Subcutaneous abdominal adipose tissue (tissue), 5 donors: Measurements from ENCODE around the gene TPD52L2.
"Not testable (repeated sequence)": the region's sequence is repeated elsewhere in the genome, so short reads cannot be mapped to it uniquely, and the experiment has no call there.

Experiments used
- H3K27ac ChIP-seq: one replicate; pipeline ENCODE4 v1.7.0; 2013; ENCODE audit warnings: low read depth, mild to moderate bottlenecking, inconsistent platforms, low read length, moderate library complexity
- H3K27me3 ChIP-seq, 5 donors: one replicate each; pipeline ENCODE4 v1.7.0; 2013; ENCODE audit warnings: low read length in 5 of 5, inconsistent platforms in 1 of 5; ENCODE audit not compliant: control insufficient read depth in 5 of 5, insufficient read depth in 4 of 5
- H3K36me3 ChIP-seq, 5 donors: one replicate each; pipeline ENCODE4 v1.7.0; 2013; ENCODE audit warnings: low read length in 5 of 5; ENCODE audit not compliant: control insufficient read depth in 5 of 5, insufficient read depth in 5 of 5
- H3K4me1 ChIP-seq, 5 donors: one replicate each; pipeline ENCODE4 v1.7.0; 2013; ENCODE audit warnings: low read length in 5 of 5, mild to moderate bottlenecking in 3 of 5, moderate library complexity in 1 of 5; ENCODE audit not compliant: control insufficient read depth in 5 of 5, insufficient read depth in 5 of 5
- H3K4me3 ChIP-seq, 5 donors: one replicate each; pipeline ENCODE4 v1.7.0; 2013; ENCODE audit warnings: low read length in 5 of 5, low read depth in 1 of 5
- H3K9ac ChIP-seq, 5 donors: one replicate each; pipeline ENCODE4 v1.7.0; 2013; ENCODE audit warnings: low read length in 5 of 5, mild to moderate bottlenecking in 4 of 5, moderate library complexity in 3 of 5
- H3K9me3 ChIP-seq, 5 donors: one replicate each; pipeline ENCODE4 v1.7.0; 2013; ENCODE audit warnings: low read length in 5 of 5; ENCODE audit not compliant: control insufficient read depth in 5 of 5
- donor health status: healthy.
- donor health status: healthy.
- donor health status: healthy.
- donor health status: healthy.
- donor health status: healthy.

Gene TPD52L2

DNA sequence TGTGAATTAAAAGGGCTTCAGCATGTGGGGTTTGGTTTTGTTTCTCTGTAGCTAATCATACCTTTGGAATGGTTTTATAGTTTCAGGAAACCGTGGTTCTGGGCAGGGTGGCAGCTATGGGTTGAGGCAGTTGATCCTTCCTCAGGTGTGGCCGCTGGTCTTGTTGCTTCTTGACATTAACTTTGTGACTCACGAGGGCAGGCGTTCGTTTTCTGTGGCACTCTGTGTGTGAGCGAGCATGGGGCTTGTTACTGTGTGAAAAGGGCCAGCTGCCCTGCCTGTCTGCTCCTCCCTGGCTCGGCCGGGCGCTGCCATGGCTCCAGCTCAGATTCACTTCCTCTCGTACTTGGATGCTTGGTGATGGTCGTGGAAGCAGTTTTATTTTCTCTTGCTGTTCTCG is 46.1 kb downstream of the TPD52L2 start:
- Histone ChIP-seq H3K9ac (no peak overlapping the region), H3K9me3 (no peaks in the 10 kb centered on the region), H3K27me3 (no peaks in the 10 kb centered on the region), H3K4me3 (no peak overlapping the region), H3K4me1 (peaks cover 0 to 20% (median 10%) of the 10 kb centered on the region in 5 donors), H3K27ac (no peak overlapping the region), H3K36me3 (peaks cover 0 to 4% (median 2%) of the 10 kb centered on the region in 5 donors)

DNA sequence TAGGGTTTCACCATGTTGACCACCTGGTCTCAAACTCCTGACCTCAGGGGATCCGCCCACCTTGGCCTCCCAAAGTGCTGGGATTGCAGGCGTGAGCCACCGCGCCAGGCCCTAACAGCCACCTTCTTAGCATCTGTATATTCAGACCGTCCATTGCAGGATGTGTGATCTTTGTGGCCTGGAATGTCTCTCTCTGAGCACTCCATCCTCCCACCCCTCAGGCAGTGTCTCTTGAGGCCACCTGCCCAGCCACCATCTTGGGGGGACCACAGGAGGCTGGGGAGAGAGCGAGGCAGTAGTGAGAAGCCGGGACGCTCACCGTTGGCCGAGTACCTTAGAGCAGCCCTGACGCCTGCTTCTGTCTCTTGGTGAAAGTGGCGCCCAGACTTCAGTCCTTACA is 48.7 kb downstream of the TPD52L2 start:
- H3K9me3 ChIP-seq, result peaks cover 0 to 4% (median 0%) of the 10 kb centered on the region in 5 donors
- H3K36me3 ChIP-seq, result peaks cover 0 to 9% (median 6%) of the 10 kb centered on the region in 5 donors
- no peak overlapping the region for H3K4me3 ChIP-seq
- no peak overlapping the region for H3K9ac ChIP-seq
- no peak overlapping the region for H3K27ac ChIP-seq
- peaks cover 0 to 15% (median 5%) of the 10 kb centered on the region in 5 donors for H3K4me1 ChIP-seq
- H3K27me3 ChIP-seq, result no peaks in the 10 kb centered on the region

DNA sequence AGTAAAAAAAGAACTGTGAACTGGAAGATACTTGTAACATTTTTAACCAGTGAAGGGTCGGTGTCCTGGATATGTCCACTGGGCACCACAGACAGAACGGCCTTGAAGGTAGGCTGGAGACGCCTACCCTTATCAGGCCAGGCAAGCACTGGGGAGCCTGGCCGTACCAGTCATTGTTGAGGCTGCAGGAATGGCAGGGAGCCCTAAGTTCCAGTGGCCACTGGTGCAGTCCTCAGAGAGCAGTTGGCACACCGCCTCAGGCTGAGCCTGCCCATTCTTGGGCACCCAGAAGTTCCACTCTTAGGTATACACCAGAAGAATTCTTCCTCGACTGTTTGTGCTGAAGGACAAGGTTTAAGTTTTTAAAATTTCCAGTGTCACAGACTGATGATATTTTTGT is 50.4 kb downstream of the TPD52L2 start:
- Histone ChIP-seq H3K27me3 (no peaks in the 10 kb centered on the region), H3K36me3 (peaks cover 0 to 17% (median 9%) of the 10 kb centered on the region in 5 donors), H3K4me1 (peaks cover 0 to 15% (median 2%) of the 10 kb centered on the region in 5 donors), H3K4me3 (no peak overlapping the region), H3K9me3 (peaks cover 0 to 4% (median 0%) of the 10 kb centered on the region in 5 donors), H3K27ac (no peak overlapping the region), H3K9ac (no peak overlapping the region)

DNA sequence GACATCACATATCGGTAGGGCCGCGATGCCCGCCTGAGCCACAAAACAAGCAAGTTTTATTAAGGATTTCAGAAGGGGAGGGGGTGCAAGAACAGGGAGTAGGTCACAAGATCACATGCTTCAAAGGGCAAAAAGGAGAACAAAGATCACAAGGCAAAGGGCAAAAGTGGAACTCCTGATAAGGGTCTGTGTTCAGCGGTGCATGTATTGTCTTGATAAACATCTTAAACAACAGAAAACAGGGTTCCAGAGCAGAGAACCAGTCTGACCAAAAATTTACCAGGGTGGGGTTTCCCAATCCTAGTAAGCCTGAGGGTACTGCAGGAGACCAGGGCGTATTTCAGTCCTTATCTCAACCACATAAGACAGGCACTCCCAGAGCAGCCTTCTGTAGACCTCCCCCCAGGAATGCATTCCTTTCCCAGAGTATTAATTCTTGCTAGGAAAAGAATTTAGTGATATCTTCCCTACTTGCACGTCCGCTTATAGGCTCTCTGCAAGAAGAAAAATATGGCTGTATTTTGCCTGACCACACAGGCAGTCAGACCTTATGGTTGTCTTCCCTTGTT is 51.4 kb downstream of the TPD52L2 start:
- H3K4me1 ChIP-seq, result not testable (repeated sequence)

DNA sequence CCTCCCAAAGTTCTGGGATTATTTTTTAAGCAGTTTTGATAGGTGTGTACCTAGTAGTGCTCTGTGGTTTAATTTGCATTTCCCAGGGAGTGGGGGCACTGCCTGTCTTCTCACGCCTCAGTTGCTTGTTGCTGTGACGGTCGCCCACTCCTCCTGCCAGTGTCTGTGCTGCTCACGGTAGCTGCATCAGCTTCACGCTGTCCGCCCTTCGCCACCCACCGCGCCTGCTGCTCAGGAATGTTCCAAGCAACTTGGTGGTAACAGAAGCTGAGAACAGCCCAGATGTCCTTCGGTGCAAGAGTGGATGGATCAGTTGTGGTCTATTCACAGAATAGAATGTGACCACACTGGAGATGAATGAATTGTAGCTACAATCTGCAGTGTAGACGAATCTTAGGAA is 52.7 kb downstream of the TPD52L2 start:
- H3K36me3 ChIP-seq, result peaks cover 0 to 17% (median 9%) of the 10 kb centered on the region in 5 donors
- H3K4me3 ChIP-seq, result no peak overlapping the region
- peaks cover 0 to 4% (median 0%) of the 10 kb centered on the region in 5 donors for H3K9me3 ChIP-seq
- H3K27me3 ChIP-seq, result no peaks in the 10 kb centered on the region
- H3K9ac ChIP-seq, result no peak overlapping the region
- no peak overlapping the region for H3K27ac ChIP-seq
- H3K4me1 ChIP-seq, result peaks cover 0 to 7% (median 0%) of the 10 kb centered on the region in 5 donors

More for the DNA sequence above, 51.4 kb downstream of the TPD52L2 start:
- H3K4me3 ChIP-seq, H3K9me3 ChIP-seq, H3K27ac ChIP-seq, H3K9ac ChIP-seq, H3K27me3 ChIP-seq: not testable (repeated sequence)
- peaks cover 0 to 17% (median 9%) of the 10 kb centered on the region in 5 donors for H3K36me3 ChIP-seq

DNA sequence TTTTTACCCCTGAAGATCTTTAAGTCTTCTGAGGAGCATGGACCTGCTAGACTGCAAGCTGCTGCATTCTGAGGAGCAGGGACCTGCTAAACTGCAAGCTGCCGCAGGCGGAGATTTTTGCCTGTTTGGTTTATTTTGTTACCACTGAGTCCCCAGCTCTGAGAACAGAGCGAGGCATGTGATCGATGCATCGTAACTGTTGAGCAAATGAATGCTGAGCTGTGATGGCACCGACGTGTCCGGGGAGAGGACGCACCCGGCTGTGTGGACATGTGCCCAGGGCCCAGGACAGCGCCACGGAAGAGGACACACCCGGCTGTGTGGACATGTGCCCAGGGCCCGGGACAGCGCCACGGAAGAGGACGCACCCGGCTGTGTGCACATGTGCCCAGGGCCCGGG is 54.1 kb downstream of the TPD52L2 start:
- H3K27ac ChIP-seq, result no peak overlapping the region
- peaks cover 0 to 17% (median 9%) of the 10 kb centered on the region in 5 donors for H3K36me3 ChIP-seq
- H3K27me3 ChIP-seq, result no peaks in the 10 kb centered on the region
- peaks cover 0 to 4% (median 0%) of the 10 kb centered on the region in 5 donors for H3K9me3 ChIP-seq
- H3K4me3 ChIP-seq, result no peak overlapping the region
- peaks cover 0 to 4% (median 0%) of the 10 kb centered on the region in 5 donors for H3K4me1 ChIP-seq
- no peak overlapping the region for H3K9ac ChIP-seq

DNA sequence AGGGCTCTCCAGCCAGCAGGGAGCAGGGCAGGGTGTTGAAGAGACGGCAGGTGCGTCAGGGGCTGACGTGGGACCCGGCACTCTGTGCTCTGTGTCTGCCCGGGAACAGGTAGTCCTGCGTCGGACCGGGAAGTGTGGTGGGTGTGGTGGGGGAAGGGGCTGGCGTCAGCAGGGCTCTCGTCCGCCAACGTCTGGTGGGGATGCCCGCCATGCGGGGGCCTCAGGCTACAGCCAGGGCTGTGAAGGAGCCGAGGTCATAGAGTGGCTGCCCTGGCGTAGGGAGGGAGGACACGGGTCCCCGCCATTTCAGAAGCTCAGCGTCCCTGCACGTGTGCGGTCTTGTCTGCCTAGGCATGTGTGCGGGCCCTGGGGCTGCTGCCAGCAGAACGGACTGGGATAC is 55.2 kb downstream of the TPD52L2 start:
- no peaks in the 10 kb centered on the region for H3K27me3 ChIP-seq
- H3K27ac ChIP-seq, result no peak overlapping the region
- no peak overlapping the region for H3K4me3 ChIP-seq
- H3K9ac ChIP-seq, result no peak overlapping the region
- peaks cover 0 to 23% (median 9%) of the 10 kb centered on the region in 5 donors for H3K36me3 ChIP-seq
- H3K4me1 ChIP-seq, result peaks cover 0 to 4% (median 0%) of the 10 kb centered on the region in 5 donors
- peaks cover 0 to 4% (median 0%) of the 10 kb centered on the region in 5 donors for H3K9me3 ChIP-seq

DNA sequence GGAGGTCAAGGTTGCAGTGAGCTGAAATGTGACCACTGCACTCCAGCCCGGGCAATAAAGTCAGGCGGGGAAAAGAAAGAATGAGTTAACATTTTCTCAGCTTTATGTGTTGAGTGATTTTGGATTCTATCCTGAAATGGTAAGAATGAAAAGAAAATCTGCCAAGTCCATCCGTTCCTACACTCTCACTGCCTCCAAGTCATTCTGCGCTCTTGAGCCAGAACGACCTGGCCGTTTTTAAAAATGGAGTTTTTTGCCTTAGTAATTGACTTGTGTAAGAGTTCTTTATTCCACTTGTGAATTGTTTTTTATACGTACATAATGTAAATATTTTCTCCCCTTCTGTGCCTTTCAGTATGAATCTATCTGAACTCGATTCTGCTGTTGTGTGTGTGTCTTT is 58.6 kb downstream of the TPD52L2 start:
- no peak overlapping the region for H3K9ac ChIP-seq
- no peaks in the 10 kb centered on the region for H3K9me3 ChIP-seq
- peaks cover 2 to 38% (median 18%) of the 10 kb centered on the region in 5 donors for H3K36me3 ChIP-seq
- H3K27me3 ChIP-seq, result no peaks in the 10 kb centered on the region
- H3K4me3 ChIP-seq, result no peak overlapping the region
- H3K27ac ChIP-seq, result no peak overlapping the region
- H3K4me1 ChIP-seq, result peaks cover 0 to 3% (median 0%) of the 10 kb centered on the region in 5 donors

DNA sequence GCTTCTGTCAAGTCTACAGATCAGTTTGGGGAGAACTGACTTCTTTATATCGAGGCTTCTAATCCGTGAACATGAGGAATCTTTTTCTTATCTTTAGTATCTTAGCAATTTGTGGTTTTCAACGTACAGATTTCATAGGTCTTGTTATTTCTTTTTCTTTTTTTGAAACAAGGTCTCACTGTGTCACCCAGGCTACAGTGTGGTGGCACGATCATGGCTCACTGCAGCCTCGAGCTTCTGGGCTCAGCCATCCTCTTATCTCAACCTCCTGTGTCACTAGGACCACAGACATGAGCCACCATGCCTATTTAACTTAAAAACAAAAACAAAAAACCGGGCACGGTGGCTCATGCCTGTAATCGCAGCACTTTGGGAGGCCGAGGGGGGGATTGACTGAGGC is 59.2 kb downstream of the TPD52L2 start:
- Histone ChIP-seq H3K9me3 (no peaks in the 10 kb centered on the region), H3K36me3 (peaks cover 2 to 39% (median 23%) of the 10 kb centered on the region in 5 donors), H3K4me3 (no peak overlapping the region), H3K27me3 (no peaks in the 10 kb centered on the region), H3K4me1 (peaks cover 0 to 3% (median 0%) of the 10 kb centered on the region in 5 donors), H3K27ac (no peak overlapping the region), H3K9ac (no peak overlapping the region)

DNA sequence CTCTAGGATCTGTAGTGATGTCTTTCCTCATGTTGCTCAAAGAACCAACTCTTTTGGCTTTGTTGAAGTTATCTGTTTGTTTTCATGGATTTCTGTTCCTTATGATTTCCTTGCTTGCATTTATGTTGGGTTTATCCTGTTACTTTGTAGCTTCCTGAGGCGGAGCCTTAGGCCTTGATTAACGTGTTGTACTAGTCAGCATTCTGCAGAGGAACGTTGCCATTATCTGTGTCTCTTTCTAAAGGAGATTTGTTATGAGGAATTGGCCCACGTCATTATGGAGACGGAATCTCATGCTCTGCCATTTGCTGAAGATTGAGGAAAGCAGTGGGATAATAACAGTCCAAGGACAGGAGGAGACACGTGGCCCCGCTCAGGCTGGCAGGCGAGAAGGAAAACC is 61.2 kb downstream of the TPD52L2 start:
- H3K9ac ChIP-seq, result no peak overlapping the region

More for the DNA sequence above, 61.2 kb downstream of the TPD52L2 start:
- Histone ChIP-seq H3K4me3 (no peak overlapping the region), H3K27ac (no peak overlapping the region), H3K9me3 (no peaks in the 10 kb centered on the region), H3K4me1 (peaks cover 0 to 3% (median 0%) of the 10 kb centered on the region in 5 donors), H3K36me3 (peaks cover 2 to 53% (median 39%) of the 10 kb centered on the region in 5 donors), H3K27me3 (no peaks in the 10 kb centered on the region)
